K562 (cell line): ENCODE results near the gene FHL5.

Source experiments
- NELFE ChIP-seq: IDR thresholded peaks from 2 replicates; pipeline ENCODE4 v1.6.1; 2011; ENCODE audit warnings: mild to moderate bottlenecking; ENCODE audit not compliant: insufficient read depth, insufficient read length
- SIX5 ChIP-seq, 2 experiments: IDR thresholded peaks; 2 replicates each; pipeline ENCODE4 v1.6.1; 2011; ENCODE audit warnings: low read length in 2 of 2, borderline replicate concordance in 1 of 2, low read depth in 1 of 2, mild to moderate bottlenecking in 1 of 2, moderate library complexity in 1 of 2; ENCODE audit not compliant: insufficient read depth in 1 of 2

DNA sequence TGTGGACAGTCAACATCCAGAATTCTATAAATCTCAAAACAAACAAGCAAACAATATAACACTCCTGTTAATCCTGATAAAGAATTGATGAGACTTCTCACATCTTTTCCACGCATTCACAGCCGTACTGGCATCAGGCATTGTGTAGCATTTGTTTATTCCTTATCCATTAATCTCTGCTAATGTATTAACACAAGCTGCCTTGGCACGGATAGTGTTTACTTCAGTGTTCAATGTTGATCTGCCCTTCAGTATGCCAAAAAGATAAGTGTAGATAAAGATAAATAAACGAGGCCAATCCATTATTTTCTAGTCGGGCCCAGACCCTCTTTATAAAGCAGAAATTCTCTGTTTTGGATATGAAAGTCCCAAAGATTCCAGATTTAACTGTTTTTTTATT, 25.2 kb upstream of the FHL5 start:
- no peak for TF ChIP-seq SIX5 (IDR thresholded peaks at IDR 0.05; ENCODE audit: borderline replicate concordance in 1 of 2, insufficient read depth in 1 of 2, low read depth in 1 of 2, low read length in 2 of 2)
- TF ChIP-seq NELFE: no peak
